Uterus (tissue), 4 donors: ENCODE measurements around the gene CYBRD1. TPM values are rescaled to one million over a fixed set of nuclear protein-coding genes. Genes with fewer than 3 reads are reported as not detected.

Source experiments
- DNase-seq, 2 donors: peaks; one replicate each; pipeline ENCODE4 v3.0.0-alpha.2; 2019 to 2020
- H3K27ac ChIP-seq, 2 donors: fragments of 200-600 bp; sonication (generic); 1 replicate in 1 of 2; 2 replicates in 1 of 2; pipeline ENCODE4 v1.5.1; 2016 to 2018
- H3K27me3 ChIP-seq, 2 donors: fragments of 200-600 bp; sonication (generic); one replicate each; pipeline ENCODE4 v1.5.1; 2018 to 2019; ENCODE audit warnings: control low read depth in 1 of 2
- H3K36me3 ChIP-seq, 2 donors: fragments of 200-600 bp; sonication (generic); one replicate each; pipeline ENCODE4 v1.5.1; 2019; ENCODE audit warnings: control low read depth in 1 of 2
- H3K4me1 ChIP-seq, 2 donors: fragments of 200-600 bp; sonication (generic); one replicate each; pipeline ENCODE4 v1.5.1; 2018 to 2019; ENCODE audit warnings: control low read depth in 1 of 2
- H3K4me3 ChIP-seq, 2 donors: fragments of 200-600 bp; sonication (generic); 1 replicate in 1 of 2; 2 replicates in 1 of 2; pipeline ENCODE4 v1.5.1; 2018 to 2019; ENCODE audit warnings: mild to moderate bottlenecking in 1 of 2
- H3K9me3 ChIP-seq, 2 donors: fragments of 200-600 bp; sonication (generic); one replicate each; pipeline ENCODE4 v1.5.1; 2019; ENCODE audit warnings: control low read depth in 1 of 2
- CTCF ChIP-seq, 4 experiments: fragments of 200-600 bp in 2 of 4; fragments of 450-650 bp in 2 of 4; sonication (generic) in 2 of 4; IDR thresholded peaks; one replicate each; pipeline ENCODE4 v1.5.1; 2016 to 2019; ENCODE audit warnings: antibody characterized with exemption in 4 of 4, mild to moderate bottlenecking in 2 of 4, moderate library complexity in 1 of 4
- POLR2A ChIP-seq, 2 donors: fragments of 450-650 bp; IDR thresholded peaks; one replicate each; pipeline ENCODE4 v1.6.1; 2016; ENCODE audit warnings: antibody characterized with exemption in 2 of 2, mild to moderate bottlenecking in 1 of 2, moderate library complexity in 1 of 2
- intact Hi-C: fragments of 100-400 bp; cut with DNase I; formaldehyde crosslinking; loops from one replicate; pipeline ENCODE4 v1.15.1; 2023; ENCODE audit warnings: low total_unique reads
- total RNA-seq, 4 donors: library from RNA; depleted of rRNA in 3 of 4; stranded (reverse); fragments of >200 nt in 3 of 4; gene quantifications; one replicate each; pipeline versions ENCODE4 v1.1.0 to v1.2.4, GENCODE V29; 2014 to 2023
- donor health status: DM: yes; HTN: yes; CAD: no.

CYBRD1 gene
- total RNA-seq, 4 donors from 2014 or later = 108 to 335 (median 219) TPM

- Histone ChIP-seq H3K4me1 (no peaks in the 10 kb centered on the region), H3K9me3 (no peaks in the 10 kb centered on the region), H3K4me3 (no peak overlapping the region), H3K36me3 (no peaks in the 10 kb centered on the region), H3K27me3 (no peaks in the 10 kb centered on the region), H3K27ac (no peak overlapping the region)
- no peak for DNase-seq
- intact Hi-C loops = no loop called here
- no peak for TF ChIP-seq POLR2A (IDR thresholded peaks at IDR 0.05)
- TF ChIP-seq CTCF (IDR thresholded peaks at IDR 0.05) = no peak
These were observed 69.8 kb downstream of the CYBRD1 start for GRCh38 chr2:171592036-171592555.

- no peaks in the 10 kb centered on the region for H3K27me3 ChIP-seq
- intact Hi-C loops = no loop called here
- no peak for TF ChIP-seq POLR2A (IDR thresholded peaks at IDR 0.05)
- no peak for TF ChIP-seq CTCF (IDR thresholded peaks at IDR 0.05)
- no peak for DNase-seq
- no peak overlapping the region for H3K27ac ChIP-seq
- no peaks in the 10 kb centered on the region for H3K36me3 ChIP-seq
- no peak overlapping the region for H3K4me3 ChIP-seq
- H3K4me1 ChIP-seq = no peaks in the 10 kb centered on the region
- no peaks in the 10 kb centered on the region for H3K9me3 ChIP-seq
These were observed 73.2 kb downstream of the CYBRD1 start for GRCh38 chr2:171595456-171595855.

GRCh38 chr2:171595896-171596295 is 73.6 kb downstream of the CYBRD1 start:
- intact Hi-C loops = no loop called here
- H3K27me3 ChIP-seq = no peaks in the 10 kb centered on the region

GRCh38 chr2:171598713-171599319 is 76.5 kb downstream of the CYBRD1 start:
- intact Hi-C loops = no loop called here
- TF ChIP-seq CTCF (IDR thresholded peaks at IDR 0.05) (peak; percentile 43 to 60 (median 56)), POLR2A (IDR thresholded peaks at IDR 0.05) (no peak)
- H3K27ac ChIP-seq = no peak overlapping the region
- no peaks in the 10 kb centered on the region for H3K4me1 ChIP-seq
- H3K36me3 ChIP-seq = no peaks in the 10 kb centered on the region
- H3K27me3 ChIP-seq = no peaks in the 10 kb centered on the region
- DNase-seq = peak in 1 of 2 donors; percentile 18
- no peak overlapping the region for H3K4me3 ChIP-seq
- no peaks in the 10 kb centered on the region for H3K9me3 ChIP-seq

More at GRCh38 chr2:171595896-171596295, 73.6 kb downstream of the CYBRD1 start:
- DNase-seq = no peak
- Histone ChIP-seq H3K4me3 (no peak overlapping the region), H3K9me3 (no peaks in the 10 kb centered on the region), H3K36me3 (no peaks in the 10 kb centered on the region), H3K4me1 (no peaks in the 10 kb centered on the region), H3K27ac (no peak overlapping the region)
- TF ChIP-seq CTCF (IDR thresholded peaks at IDR 0.05) = no peak
- TF ChIP-seq POLR2A (IDR thresholded peaks at IDR 0.05) = no peak

- H3K9me3 ChIP-seq = no peaks in the 10 kb centered on the region
- H3K27ac ChIP-seq = no peak overlapping the region
- no peaks in the 10 kb centered on the region for H3K36me3 ChIP-seq
- no peaks in the 10 kb centered on the region for H3K27me3 ChIP-seq
- no peaks in the 10 kb centered on the region for H3K4me1 ChIP-seq
- H3K4me3 ChIP-seq = no peak overlapping the region
- no peak for TF ChIP-seq CTCF (IDR thresholded peaks at IDR 0.05)
- intact Hi-C loops = no loop called here
- no peak for DNase-seq
These were observed 77.9 kb downstream of the CYBRD1 start for GRCh38 chr2:171600126-171600525.
